Osteoblast (primary cell): Measurements from ENCODE around the gene RAPSN. TPM values are rescaled to one million over a fixed set of nuclear protein-coding genes. Genes with fewer than 3 reads are reported as not detected.

Experiments
- DNase-seq: peaks from one replicate; pipeline ENCODE4 v3.0.0; 2011; ENCODE audit warnings: low spot score, mixed read lengths; ENCODE audit not compliant: insufficient read length; ENCODE audit errors: missing footprints
- H2AFZ ChIP-seq: 2 replicates; pipeline ENCODE4 v1.6.0; 2011; ENCODE audit warnings: mild to moderate bottlenecking, low read length
- H3K27ac ChIP-seq: 2 replicates; pipeline ENCODE4 v1.5.1; 2011; ENCODE audit warnings: mild to moderate bottlenecking, low read depth, low read length, moderate library complexity
- H3K27me3 ChIP-seq: 2 replicates; pipeline ENCODE4 v1.6.0; 2012; ENCODE audit warnings: mild to moderate bottlenecking, control low read depth, inconsistent platforms, low read length, moderate library complexity; ENCODE audit not compliant: insufficient read depth
- H3K36me3 ChIP-seq: 2 replicates; pipeline ENCODE4 v1.5.1; 2011; ENCODE audit warnings: mild to moderate bottlenecking, low read length, control low read depth, moderate library complexity; ENCODE audit not compliant: insufficient read depth
- H3K4me1 ChIP-seq: 2 replicates; pipeline ENCODE4 v1.5.1; 2011; ENCODE audit warnings: mild to moderate bottlenecking, low read length, control low read depth, moderate library complexity; ENCODE audit not compliant: insufficient read depth
- H3K4me2 ChIP-seq: 2 replicates; pipeline ENCODE4 v1.6.0; 2011; ENCODE audit warnings: mild to moderate bottlenecking, low read length; ENCODE audit not compliant: insufficient read depth
- H3K4me3 ChIP-seq: fragments of 200-600 bp; sonication (generic); 3 replicates; pipeline ENCODE4 v1.5.1; 2012; ENCODE audit warnings: mild to moderate bottlenecking, low read length, inconsistent platforms; ENCODE audit not compliant: insufficient read depth
- H3K79me2 ChIP-seq: 2 replicates; pipeline ENCODE4 v1.6.0; 2012; ENCODE audit warnings: mild to moderate bottlenecking, low read length, control low read depth, inconsistent platforms; ENCODE audit not compliant: insufficient read depth
- H3K9me3 ChIP-seq: 2 replicates; pipeline ENCODE4 v1.5.1; 2011; ENCODE audit warnings: low read depth, low read length, control low read depth
- H4K20me1 ChIP-seq: 2 replicates; pipeline ENCODE4 v1.6.0; 2012; ENCODE audit warnings: mild to moderate bottlenecking, low read length, control low read depth; ENCODE audit not compliant: insufficient read depth
- CTCF ChIP-seq: IDR thresholded peaks from 2 replicates; pipeline ENCODE4 v1.5.1; 2011; ENCODE audit warnings: mild to moderate bottlenecking, low read depth, low read length, moderate library complexity; ENCODE audit errors: extremely low read depth
- total RNA-seq: library from RNA; depleted of rRNA; stranded (reverse); fragments of >200 nt; gene quantifications from 2 replicates; pipeline ENCODE4 v1.2.3, GENCODE V29; 2012

The RAPSN gene
- total RNA-seq, 1 donor, result 0.36 TPM

DNA sequence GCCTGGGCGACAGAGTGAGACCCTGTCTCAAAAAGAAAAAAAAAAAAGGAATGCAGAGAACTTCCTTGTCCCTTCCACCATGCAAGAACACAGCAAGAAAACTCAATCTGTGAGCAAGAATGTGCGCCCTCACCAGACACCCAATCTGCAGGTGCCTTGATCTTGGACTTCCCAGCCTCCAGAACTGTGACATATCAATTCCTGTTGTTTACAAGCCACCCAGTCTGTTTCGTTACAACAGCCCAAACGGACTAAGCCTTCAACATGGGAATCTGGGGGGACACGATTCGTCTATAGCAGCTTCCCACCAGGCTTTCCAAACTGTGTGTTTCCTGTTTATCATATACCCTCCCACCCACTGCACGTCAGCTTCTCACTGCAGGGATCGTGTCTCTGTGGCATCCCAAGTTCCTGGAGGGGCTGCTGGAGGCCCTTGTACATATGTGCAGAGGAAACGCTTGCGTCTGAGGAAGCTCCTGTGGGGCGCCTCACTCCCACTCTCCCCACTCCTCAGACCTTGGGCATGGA, 11.7 kb downstream of the RAPSN start:
- no peak overlapping the region for H3K4me3 ChIP-seq
- TF ChIP-seq CTCF, result no peak
- no peak overlapping the region for H3K27ac ChIP-seq
- no peak overlapping the region for H3K4me2 ChIP-seq
- DNase-seq, result no peak
- H3K4me1 ChIP-seq, result peaks cover 10% of the 10 kb centered on the region
- H2AFZ ChIP-seq, result no peak overlapping the region
- H3K79me2 ChIP-seq, result no peaks in the 10 kb centered on the region
- no peaks in the 10 kb centered on the region for H4K20me1 ChIP-seq
- H3K9me3 ChIP-seq, result no peaks in the 10 kb centered on the region
- H3K27me3 ChIP-seq, result no peaks in the 10 kb centered on the region
- H3K36me3 ChIP-seq, result no peaks in the 10 kb centered on the region

DNA sequence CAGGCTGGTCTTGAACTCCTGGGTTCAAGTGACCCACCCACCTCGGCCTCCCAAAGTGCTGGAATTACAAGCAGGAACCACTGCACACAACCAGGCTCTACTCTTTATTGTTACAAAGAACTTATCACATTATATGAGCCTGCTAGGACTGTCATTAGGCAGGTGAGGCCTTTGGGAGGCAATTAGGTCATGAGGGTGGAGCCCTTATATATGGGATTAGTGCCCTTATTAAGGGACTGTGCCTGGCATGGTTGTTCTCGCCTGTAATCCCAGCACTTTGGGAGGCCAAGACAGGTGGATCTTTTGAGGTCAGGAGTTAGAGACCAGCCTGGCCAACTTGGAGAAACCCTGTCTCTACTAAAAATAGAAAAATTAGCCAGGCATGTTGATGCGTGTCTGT, 12.2 kb downstream of the RAPSN start:
- Histone ChIP-seq H2AFZ (no peak overlapping the region), H3K27ac (no peak overlapping the region), H3K4me2 (no peak overlapping the region), H3K79me2 (no peaks in the 10 kb centered on the region), H4K20me1 (no peaks in the 10 kb centered on the region), H3K4me3 (no peak overlapping the region), H3K4me1 (peaks cover 10% of the 10 kb centered on the region), H3K9me3 (no peaks in the 10 kb centered on the region), H3K27me3 (no peaks in the 10 kb centered on the region), H3K36me3 (no peaks in the 10 kb centered on the region)
- TF ChIP-seq CTCF, result no peak
- no peak for DNase-seq

GRCh38 chr11:47435687-47436086, 13.2 kb downstream of the RAPSN start:
- Histone ChIP-seq H3K9me3 (no peaks in the 10 kb centered on the region), H3K27ac (no peak overlapping the region), H3K27me3 (no peaks in the 10 kb centered on the region), H4K20me1 (no peaks in the 10 kb centered on the region), H2AFZ (no peak overlapping the region), H3K79me2 (no peaks in the 10 kb centered on the region), H3K36me3 (no peaks in the 10 kb centered on the region), H3K4me2 (no peak overlapping the region), H3K4me3 (no peak overlapping the region), H3K4me1 (peaks cover 10% of the 10 kb centered on the region)
- peak; percentile 56 for DNase-seq
- no peak for TF ChIP-seq CTCF

- H3K79me2 ChIP-seq, result no peaks in the 10 kb centered on the region
- no peak overlapping the region for H3K4me3 ChIP-seq
- H3K36me3 ChIP-seq, result no peaks in the 10 kb centered on the region
- peak; percentile 94 for DNase-seq
- no peaks in the 10 kb centered on the region for H4K20me1 ChIP-seq
- H3K27me3 ChIP-seq, result no peaks in the 10 kb centered on the region
- peak overlapping the region; percentile 12 for H3K4me2 ChIP-seq
- no peaks in the 10 kb centered on the region for H3K9me3 ChIP-seq
- no peak for TF ChIP-seq CTCF
- peaks cover 10% of the 10 kb centered on the region for H3K4me1 ChIP-seq
- peak overlapping the region; percentile 2 for H2AFZ ChIP-seq
- H3K27ac ChIP-seq, result peak overlapping the region; percentile 67
Measured at GRCh38 chr11:47434011-47434786, 14.7 kb downstream of the RAPSN start.
